ENCODE measurements around the gene IDH1.
"Not testable (repeated sequence)": the region's sequence is repeated elsewhere in the genome, so short reads cannot be mapped to it uniquely, and the experiment has no call there.

Gene IDH1

DNA sequence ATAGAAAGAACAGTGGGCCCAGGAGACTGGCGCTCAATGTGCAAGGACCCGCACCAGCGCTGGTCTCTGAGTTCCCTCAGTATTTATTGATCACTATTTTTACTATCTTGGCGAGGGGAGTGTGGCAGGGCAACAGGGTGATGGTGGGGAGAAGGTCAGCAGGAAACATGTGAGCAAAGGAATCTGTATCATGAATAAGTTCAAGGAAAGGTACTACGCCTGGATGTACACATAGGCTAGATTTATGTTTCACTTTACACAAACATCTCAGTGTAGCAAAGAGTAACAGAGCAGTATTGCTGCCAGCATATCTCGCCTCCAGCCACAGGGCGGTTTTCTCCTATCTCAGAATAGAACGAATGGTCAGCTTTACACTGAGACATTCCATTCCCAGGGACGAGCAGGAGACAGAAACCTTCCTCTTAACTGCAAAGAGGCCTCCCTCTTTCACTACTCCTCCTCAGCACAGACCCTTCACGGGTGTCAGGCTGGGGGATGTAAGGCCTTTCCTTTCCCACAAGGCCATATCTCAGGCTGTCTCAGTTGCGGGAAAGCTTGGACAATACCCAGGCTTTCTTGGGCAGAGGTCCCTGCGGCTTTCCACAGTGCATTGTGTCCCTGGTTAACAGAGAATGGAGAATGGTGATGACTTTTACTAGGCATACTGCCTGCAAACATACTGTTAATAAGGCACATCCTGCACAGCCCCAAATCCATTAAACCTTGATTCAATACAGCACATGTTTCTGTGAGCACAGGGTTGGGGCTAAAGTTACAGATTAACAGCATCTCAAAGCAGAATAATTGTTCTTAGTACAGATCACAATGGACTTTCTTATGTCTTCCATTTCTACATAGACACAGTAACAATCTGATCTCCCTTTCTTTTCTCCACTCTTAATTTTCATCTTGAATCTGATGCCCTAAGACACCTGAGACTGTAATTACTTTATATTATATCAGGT is 2.3 kb upstream of the IDH1 start:
- H3K9me3 ChIP-seq (ENCODE audit: control insufficient read depth in 2 of 2, low read length in 2 of 2); H3K4me1 ChIP-seq (ENCODE audit: control insufficient read depth, insufficient read depth, low read length); H3K27me3 ChIP-seq (ENCODE audit: control insufficient read depth in 1 of 2, insufficient read depth in 2 of 2, low read length in 2 of 2); H3K36me3 ChIP-seq (ENCODE audit: control insufficient read depth in 2 of 2, insufficient read depth in 2 of 2, low read length in 2 of 2): not testable (repeated sequence)
- Histone ChIP-seq H3K4me3 (ENCODE audit: low read length in 2 of 2) (peak overlapping the region in 1 of 2 donors; percentile 22), H3K27ac (ENCODE audit: low read length) (peak overlapping the region; percentile 46), H3K9ac (ENCODE audit: low read length in 2 of 2) (peak overlapping the region in 1 of 2 donors; percentile 21)

DNA sequence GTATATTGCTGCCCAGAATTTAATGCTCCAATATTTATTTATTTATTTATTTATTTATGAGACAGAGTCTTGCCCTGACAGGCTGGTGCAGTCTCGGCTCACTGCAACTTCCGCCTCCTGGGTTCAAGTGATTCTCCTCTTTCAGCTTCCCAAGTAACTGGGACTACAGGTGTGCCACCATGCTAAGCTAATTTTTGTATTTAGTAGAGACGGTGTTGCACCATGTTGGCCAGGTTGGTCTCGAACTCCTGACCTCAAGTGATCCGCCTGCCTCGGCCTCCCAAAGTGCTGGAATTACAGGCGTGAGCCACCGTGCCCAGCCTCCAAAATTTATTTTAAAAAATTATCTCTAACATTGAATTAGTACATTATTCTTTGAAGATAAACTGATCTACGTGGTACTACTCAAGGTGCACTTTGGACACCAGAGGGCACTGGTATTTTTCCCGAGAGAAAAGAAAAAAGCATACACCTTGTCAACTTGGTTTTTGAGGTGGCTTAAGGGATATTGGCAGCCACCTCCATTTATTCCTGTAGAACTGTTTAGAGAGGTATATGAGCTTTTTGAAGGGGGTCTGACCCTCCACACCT is 1.4 kb upstream of the IDH1 start:
- Histone ChIP-seq H3K27me3 (ENCODE audit: control insufficient read depth in 1 of 2, insufficient read depth in 2 of 2, low read length in 2 of 2) (no peaks in the 10 kb centered on the region), H3K4me1 (ENCODE audit: control insufficient read depth, insufficient read depth, low read length) (peaks cover 10% of the 10 kb centered on the region), H3K9ac (ENCODE audit: low read length in 2 of 2) (no peak overlapping the region), H3K9me3 (ENCODE audit: control insufficient read depth in 2 of 2, low read length in 2 of 2) (no peaks in the 10 kb centered on the region), H3K4me3 (ENCODE audit: low read length in 2 of 2) (no peak overlapping the region), H3K36me3 (ENCODE audit: control insufficient read depth in 2 of 2, insufficient read depth in 2 of 2, low read length in 2 of 2) (peaks cover 0 to under 1% of the 10 kb centered on the region in 2 donors), H3K27ac (ENCODE audit: low read length) (peak overlapping the region; percentile 46)

DNA sequence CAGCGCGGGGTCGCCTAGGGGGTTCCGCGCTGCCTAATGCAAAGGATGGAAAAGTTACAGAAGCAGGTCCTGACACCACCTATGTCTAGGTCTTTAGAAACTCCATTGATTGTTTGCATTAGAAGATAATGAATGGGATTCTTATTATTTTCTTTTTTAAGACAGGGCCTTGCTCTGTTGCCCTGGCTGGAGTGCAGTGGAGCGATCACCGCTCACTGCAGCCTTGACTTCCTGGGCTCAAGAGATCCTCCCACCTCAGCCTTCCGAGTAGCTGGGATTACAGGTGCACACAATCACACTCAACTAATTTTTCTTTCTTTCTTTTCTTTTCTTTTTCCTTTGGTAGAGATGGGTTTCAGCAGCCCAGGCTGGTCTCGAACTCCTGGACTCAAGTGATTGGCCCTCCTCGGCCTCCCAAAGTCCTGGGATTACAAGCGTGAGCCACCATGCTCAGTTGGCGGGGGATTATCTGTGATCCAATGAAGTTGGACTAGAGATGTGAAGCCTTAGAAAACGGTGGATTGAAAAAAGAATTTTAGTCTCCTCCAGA is 761 bp upstream of the IDH1 start:
- Histone ChIP-seq H3K36me3 (ENCODE audit: control insufficient read depth in 2 of 2, insufficient read depth in 2 of 2, low read length in 2 of 2) (peaks cover 0 to 7% of the 10 kb centered on the region in 2 donors), H3K9ac (ENCODE audit: low read length in 2 of 2) (peak overlapping the region; percentile 42 to 61), H3K9me3 (ENCODE audit: control insufficient read depth in 2 of 2, low read length in 2 of 2) (no peaks in the 10 kb centered on the region), H3K27ac (ENCODE audit: low read length) (peak overlapping the region; percentile 73), H3K27me3 (ENCODE audit: control insufficient read depth in 1 of 2, insufficient read depth in 2 of 2, low read length in 2 of 2) (no peaks in the 10 kb centered on the region), H3K4me1 (ENCODE audit: control insufficient read depth, insufficient read depth, low read length) (peaks cover 10% of the 10 kb centered on the region), H3K4me3 (ENCODE audit: low read length in 2 of 2) (peak overlapping the region; percentile 78 to 98)

DNA sequence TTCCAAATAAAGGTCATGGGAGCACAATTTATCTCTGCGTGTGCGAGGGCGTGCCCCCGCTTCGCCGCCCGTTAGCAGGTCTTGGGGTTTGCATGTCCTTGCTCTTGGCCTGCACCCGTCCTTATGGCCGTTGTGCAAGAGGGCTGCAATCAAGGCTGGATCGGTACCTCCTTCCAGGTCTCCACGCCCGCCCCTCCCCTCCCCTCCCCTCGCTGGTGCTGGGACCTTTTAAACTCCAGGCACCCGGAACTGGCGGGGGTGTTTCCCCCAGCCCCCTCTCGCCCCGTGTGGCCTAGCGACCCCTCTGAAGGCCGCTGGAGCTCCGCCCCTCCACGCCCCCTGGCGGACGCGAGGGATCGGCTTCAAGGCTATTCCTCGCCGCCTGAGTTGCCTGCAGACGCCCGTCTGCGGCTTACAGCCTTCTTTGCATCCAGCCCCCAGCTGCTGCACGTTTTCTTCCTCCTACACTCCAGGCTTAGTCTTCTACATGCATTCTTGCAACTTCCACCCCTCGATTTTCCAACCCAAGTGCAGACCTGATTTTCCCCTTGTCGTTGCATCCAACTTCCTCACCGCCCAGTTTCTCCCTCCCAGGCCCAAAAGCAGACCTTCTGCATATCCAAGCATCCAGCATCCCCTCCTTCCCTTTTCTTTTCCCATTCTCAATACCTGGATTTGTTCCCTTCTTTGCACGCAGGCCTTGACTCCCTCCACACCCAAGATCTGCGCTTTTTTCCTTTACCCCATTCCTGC is 577 bp downstream of the IDH1 start:
- Histone ChIP-seq H3K9ac (ENCODE audit: low read length in 2 of 2) (peak overlapping the region; percentile 64), H3K4me1 (ENCODE audit: control insufficient read depth, insufficient read depth, low read length) (peaks cover 10% of the 10 kb centered on the region), H3K9me3 (ENCODE audit: control insufficient read depth in 2 of 2, low read length in 2 of 2) (no peaks in the 10 kb centered on the region), H3K36me3 (ENCODE audit: control insufficient read depth in 2 of 2, insufficient read depth in 2 of 2, low read length in 2 of 2) (peaks cover 0 to 12% of the 10 kb centered on the region in 2 donors), H3K27ac (ENCODE audit: low read length) (peak overlapping the region; percentile 73), H3K4me3 (ENCODE audit: low read length in 2 of 2) (peak overlapping the region; percentile 78 to 98), H3K27me3 (ENCODE audit: control insufficient read depth in 1 of 2, insufficient read depth in 2 of 2, low read length in 2 of 2) (no peaks in the 10 kb centered on the region)

DNA sequence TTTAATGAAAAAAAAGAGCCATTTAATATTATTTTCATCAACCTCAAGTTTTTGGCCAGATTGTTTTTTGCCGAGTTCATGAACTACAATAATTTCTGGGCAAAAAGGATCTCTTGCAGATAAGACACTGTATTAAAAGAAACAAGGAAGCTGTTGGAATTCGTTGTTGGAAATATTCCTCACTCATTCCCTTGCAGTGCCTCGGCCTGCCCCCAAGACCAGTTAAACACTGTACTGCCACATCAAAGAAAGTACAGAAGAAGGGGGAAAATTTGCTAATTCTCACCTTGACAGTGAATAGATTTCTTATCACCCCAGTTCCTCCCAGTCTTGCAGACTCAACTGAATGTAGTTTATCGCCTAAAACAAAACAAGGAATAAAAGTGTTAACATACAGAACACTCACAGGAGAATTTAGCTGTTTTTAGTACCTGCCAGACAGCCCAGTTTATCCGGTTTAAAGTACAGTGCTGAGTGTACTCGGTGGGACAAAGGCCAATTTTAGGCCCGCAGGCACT is 1.2 kb downstream of the IDH1 start:
- Histone ChIP-seq H3K9me3 (ENCODE audit: control insufficient read depth in 2 of 2, low read length in 2 of 2) (no peaks in the 10 kb centered on the region), H3K4me1 (ENCODE audit: control insufficient read depth, insufficient read depth, low read length) (peaks cover 10% of the 10 kb centered on the region), H3K27ac (ENCODE audit: low read length) (peak overlapping the region; percentile 73), H3K4me3 (ENCODE audit: low read length in 2 of 2) (peak overlapping the region; percentile 78 to 98), H3K27me3 (ENCODE audit: control insufficient read depth in 1 of 2, insufficient read depth in 2 of 2, low read length in 2 of 2) (no peaks in the 10 kb centered on the region), H3K9ac (ENCODE audit: low read length in 2 of 2) (peak overlapping the region; percentile 62 to 64), H3K36me3 (ENCODE audit: control insufficient read depth in 2 of 2, insufficient read depth in 2 of 2, low read length in 2 of 2) (peaks cover 2 to 12% of the 10 kb centered on the region in 2 donors)

DNA sequence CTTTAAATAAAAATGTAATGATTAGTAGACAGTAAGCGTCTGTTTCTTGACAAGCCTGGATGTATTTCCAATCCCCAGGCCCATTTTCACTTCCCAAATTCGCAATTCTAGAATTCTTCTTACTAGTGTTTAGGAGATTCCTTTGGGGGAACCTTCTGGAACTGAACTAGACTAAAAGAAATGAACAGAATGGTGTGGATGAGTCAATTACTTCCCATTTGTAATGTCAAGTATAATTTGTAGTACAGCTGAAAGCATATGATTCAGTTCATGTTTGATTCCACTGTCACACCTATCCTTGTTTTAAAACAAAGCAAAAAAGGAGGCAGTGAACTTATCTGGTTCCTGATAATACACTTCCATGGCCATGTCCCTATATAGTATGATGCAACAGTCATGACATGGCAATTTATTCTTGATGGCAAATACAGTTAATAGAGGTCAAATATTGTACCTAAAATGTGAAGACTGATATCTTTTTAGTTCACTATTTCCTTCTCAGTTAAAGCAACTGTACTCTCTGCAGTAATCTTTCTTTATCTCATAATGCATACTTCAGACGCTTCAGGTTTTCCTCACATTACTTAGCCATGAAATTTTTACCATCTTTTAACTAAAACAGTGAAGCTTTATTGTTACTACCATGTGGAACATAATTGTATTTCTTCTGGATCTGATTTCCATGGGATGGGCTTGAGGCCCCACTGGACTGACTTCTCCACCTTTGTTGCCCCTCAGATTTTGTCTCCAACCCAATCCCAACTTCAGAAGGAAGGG is 2.0 kb downstream of the IDH1 start:
- Histone ChIP-seq H3K27ac (ENCODE audit: low read length) (no peak overlapping the region), H3K27me3 (ENCODE audit: control insufficient read depth in 1 of 2, insufficient read depth in 2 of 2, low read length in 2 of 2) (no peaks in the 10 kb centered on the region), H3K4me3 (ENCODE audit: low read length in 2 of 2) (peak overlapping the region in 1 of 2 donors; percentile 98), H3K9ac (ENCODE audit: low read length in 2 of 2) (no peak overlapping the region), H3K36me3 (ENCODE audit: control insufficient read depth in 2 of 2, insufficient read depth in 2 of 2, low read length in 2 of 2) (peaks cover 9 to 20% of the 10 kb centered on the region in 2 donors), H3K4me1 (ENCODE audit: control insufficient read depth, insufficient read depth, low read length) (peaks cover 10% of the 10 kb centered on the region), H3K9me3 (ENCODE audit: control insufficient read depth in 2 of 2, low read length in 2 of 2) (no peaks in the 10 kb centered on the region)

DNA sequence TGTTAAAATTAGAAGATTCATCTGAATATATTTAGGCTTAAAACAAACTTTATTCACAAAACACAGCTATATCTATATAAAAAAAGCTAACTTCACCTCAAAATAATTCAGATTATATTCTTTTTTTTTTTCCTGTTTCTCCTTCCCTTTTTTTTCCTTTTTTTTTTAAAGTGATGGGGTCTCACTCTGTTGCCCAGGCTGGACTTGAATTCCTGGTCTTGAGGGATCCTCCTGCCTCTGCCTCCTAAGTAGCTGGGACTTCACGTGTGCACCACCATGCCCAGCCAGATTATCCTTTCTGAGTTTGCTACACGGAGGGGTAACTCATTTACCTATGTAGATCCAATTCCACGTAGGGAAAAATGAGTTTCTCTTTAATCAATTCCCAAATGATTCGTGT is 3.8 kb downstream of the IDH1 start:
- Histone ChIP-seq H3K36me3 (ENCODE audit: control insufficient read depth in 2 of 2, insufficient read depth in 2 of 2, low read length in 2 of 2) (peaks cover 17 to 34% of the 10 kb centered on the region in 2 donors), H3K27ac (ENCODE audit: low read length) (no peak overlapping the region), H3K4me1 (ENCODE audit: control insufficient read depth, insufficient read depth, low read length) (peaks cover 10% of the 10 kb centered on the region)

DNA sequence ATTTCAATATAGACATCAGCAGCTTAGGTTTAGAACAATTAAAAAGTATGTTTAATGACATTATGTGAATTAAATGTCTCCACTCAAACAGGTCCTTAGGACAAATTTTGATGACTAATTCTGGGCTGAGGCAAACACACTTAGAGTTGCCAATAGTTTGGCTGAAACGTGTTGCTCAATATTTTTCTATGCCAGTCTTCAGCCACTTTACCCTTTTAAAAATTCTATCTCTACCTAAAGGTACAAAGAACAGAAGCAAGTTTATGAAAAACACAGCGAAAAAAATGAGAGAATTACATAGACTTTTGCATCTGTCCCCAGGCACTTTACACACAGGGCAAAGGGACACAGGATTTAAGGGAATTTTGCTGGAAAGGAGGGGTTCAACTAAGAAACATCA is 4.5 kb downstream of the IDH1 start:
- Histone ChIP-seq H3K36me3 (ENCODE audit: control insufficient read depth in 2 of 2, insufficient read depth in 2 of 2, low read length in 2 of 2) (peaks cover 17 to 40% of the 10 kb centered on the region in 2 donors), H3K27me3 (ENCODE audit: control insufficient read depth in 1 of 2, insufficient read depth in 2 of 2, low read length in 2 of 2) (no peaks in the 10 kb centered on the region), H3K27ac (ENCODE audit: low read length) (no peak overlapping the region), H3K9me3 (ENCODE audit: control insufficient read depth in 2 of 2, low read length in 2 of 2) (no peaks in the 10 kb centered on the region), H3K4me3 (ENCODE audit: low read length in 2 of 2) (no peak overlapping the region), H3K4me1 (ENCODE audit: control insufficient read depth, insufficient read depth, low read length) (peaks cover 7% of the 10 kb centered on the region), H3K9ac (ENCODE audit: low read length in 2 of 2) (no peak overlapping the region)

More for the DNA sequence above, 3.8 kb downstream of the IDH1 start:
- no peaks in the 10 kb centered on the region for H3K27me3 ChIP-seq (ENCODE audit: control insufficient read depth in 1 of 2, insufficient read depth in 2 of 2, low read length in 2 of 2)
- H3K4me3 ChIP-seq (ENCODE audit: low read length in 2 of 2), result no peak overlapping the region
- H3K9me3 ChIP-seq (ENCODE audit: control insufficient read depth in 2 of 2, low read length in 2 of 2), result no peaks in the 10 kb centered on the region
- H3K9ac ChIP-seq (ENCODE audit: low read length in 2 of 2), result no peak overlapping the region

DNA sequence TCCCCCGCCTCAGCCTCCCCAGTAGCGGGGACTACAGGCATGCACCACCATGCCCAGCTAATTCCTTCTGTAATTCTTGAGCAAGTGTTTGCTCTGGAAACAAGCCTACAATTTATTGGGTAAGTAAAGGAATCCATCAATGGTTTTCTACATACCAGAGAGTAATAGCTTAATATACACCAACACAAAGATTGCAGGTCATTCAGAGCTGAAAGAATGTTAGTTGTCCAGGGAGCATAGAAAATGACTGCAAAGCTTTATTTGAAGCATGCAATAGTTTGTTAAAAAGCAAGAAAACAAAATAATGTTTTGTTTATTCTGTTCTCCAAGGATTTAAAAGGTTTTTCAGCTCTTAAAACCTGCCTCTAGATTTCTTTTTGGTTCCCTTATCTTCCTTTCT is 5.6 kb downstream of the IDH1 start:
- Histone ChIP-seq H3K9ac (ENCODE audit: low read length in 2 of 2) (no peak overlapping the region), H3K27ac (ENCODE audit: low read length) (no peak overlapping the region), H3K4me3 (ENCODE audit: low read length in 2 of 2) (no peak overlapping the region), H3K27me3 (ENCODE audit: control insufficient read depth in 1 of 2, insufficient read depth in 2 of 2, low read length in 2 of 2) (no peaks in the 10 kb centered on the region), H3K36me3 (ENCODE audit: control insufficient read depth in 2 of 2, insufficient read depth in 2 of 2, low read length in 2 of 2) (peaks cover 20 to 43% of the 10 kb centered on the region in 2 donors), H3K4me1 (ENCODE audit: control insufficient read depth, insufficient read depth, low read length) (peaks cover 7% of the 10 kb centered on the region), H3K9me3 (ENCODE audit: control insufficient read depth in 2 of 2, low read length in 2 of 2) (no peaks in the 10 kb centered on the region)
